ENCODE data around the gene FKBP8. TPM values are rescaled to one million over a fixed set of nuclear protein-coding genes. Genes with fewer than 3 reads are reported as not detected.

Gene FKBP8
- total RNA-seq, 2 experiments from 2014 or later, result 200 to 201 TPM

DNA sequence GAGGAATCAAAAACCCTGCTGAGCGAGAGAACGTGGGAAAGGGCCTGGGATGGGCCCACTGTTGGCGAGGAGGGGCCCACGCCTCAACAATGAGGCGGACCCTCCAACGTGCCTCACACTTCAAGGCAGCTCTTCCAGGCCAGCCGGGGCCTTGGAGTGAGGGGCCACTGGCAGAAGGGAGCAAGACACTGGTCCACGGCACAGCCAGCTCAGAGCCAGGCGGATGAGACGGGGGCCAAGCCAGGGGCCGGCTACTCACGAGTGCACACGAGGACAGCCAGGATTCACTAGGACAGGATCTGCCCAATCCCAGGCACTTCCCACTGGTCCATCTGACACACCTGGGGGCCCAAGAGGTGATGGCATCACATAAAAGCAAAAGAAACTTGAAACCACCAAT lies 42.0 kb downstream of the FKBP8 start:
- BruUV-seq (replicated peaks), result no TSS peak
- CTCF ChIA-PET (ENCODE audit: unreplicated experiment), result no interaction called here
- H3K4me1 ChIP-seq (ENCODE audit: insufficient read depth, low read length, poor library complexity, severe bottlenecking), result peaks cover 15% of the 10 kb centered on the region

DNA sequence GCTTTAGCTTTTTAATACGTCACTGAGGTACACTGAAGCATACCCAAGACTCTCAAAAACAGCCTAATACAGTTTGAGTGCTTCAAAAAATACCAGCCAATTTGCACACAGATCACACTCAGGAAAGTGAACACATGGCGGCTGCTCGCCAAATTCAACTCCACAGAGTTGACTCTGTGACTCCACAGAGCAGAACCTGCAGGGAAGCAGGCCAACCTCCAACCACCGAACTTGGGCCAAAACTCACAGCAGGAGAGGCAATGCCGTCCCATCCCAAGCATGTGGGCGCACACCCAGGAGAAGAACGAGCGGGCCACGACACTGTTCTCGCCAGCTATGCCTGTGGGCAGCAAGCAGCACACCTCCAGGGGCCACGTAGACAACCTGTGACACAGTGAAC lies 42.6 kb downstream of the FKBP8 start:
- no peak for TF ChIP-seq EZH2phosphoT487 (IDR thresholded peaks at IDR 0.05; ENCODE audit: borderline replicate concordance, low read depth, low read length)
- TF ChIP-seq, protein P1, sequence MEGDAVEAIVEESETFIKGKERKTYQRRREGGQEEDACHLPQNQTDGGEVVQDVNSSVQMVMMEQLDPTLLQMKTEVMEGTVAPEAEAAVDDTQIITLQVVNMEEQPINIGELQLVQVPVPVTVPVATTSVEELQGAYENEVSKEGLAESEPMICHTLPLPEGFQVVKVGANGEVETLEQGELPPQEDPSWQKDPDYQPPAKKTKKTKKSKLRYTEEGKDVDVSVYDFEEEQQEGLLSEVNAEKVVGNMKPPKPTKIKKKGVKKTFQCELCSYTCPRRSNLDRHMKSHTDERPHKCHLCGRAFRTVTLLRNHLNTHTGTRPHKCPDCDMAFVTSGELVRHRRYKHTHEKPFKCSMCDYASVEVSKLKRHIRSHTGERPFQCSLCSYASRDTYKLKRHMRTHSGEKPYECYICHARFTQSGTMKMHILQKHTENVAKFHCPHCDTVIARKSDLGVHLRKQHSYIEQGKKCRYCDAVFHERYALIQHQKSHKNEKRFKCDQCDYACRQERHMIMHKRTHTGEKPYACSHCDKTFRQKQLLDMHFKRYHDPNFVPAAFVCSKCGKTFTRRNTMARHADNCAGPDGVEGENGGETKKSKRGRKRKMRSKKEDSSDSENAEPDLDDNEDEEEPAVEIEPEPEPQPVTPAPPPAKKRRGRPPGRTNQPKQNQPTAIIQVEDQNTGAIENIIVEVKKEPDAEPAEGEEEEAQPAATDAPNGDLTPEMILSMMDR (conservative IDR thresholded peaks at IDR 0.05; ENCODE audit: low read length), result no peak
- peaks cover 27% of the 10 kb centered on the region; the same call in 1 of the 2 replicates for H3K79me2 ChIP-seq (ENCODE audit: insufficient read depth, low read depth, low read length)
- H3K9me3 ChIP-seq (ENCODE audit: low read length), result no peaks in the 10 kb centered on the region
- H2AFZ ChIP-seq (ENCODE audit: low read length), result no peak overlapping the region
- CTCF ChIA-PET (ENCODE audit: unreplicated experiment), result no interaction called here
- peaks cover 10% of the 10 kb centered on the region; the same call in 1 of the 2 replicates for H4K20me1 ChIP-seq (ENCODE audit: insufficient read depth, low read length)
- intact Hi-C loops (cut with micrococcal nuclease; ENCODE audit: unreplicated experiment), result no loop called here
- H3K9me2 ChIP-seq (ENCODE audit: insufficient read depth, low read length), result no peaks in the 10 kb centered on the region
- no peak overlapping the region for H3K4me2 ChIP-seq (ENCODE audit: low read length)
- no peak for DNase-seq (ENCODE audit: low spot score)
- H3K36me3 ChIP-seq (ENCODE audit: insufficient read depth, low read length), result no peaks in the 10 kb centered on the region
- no TSS peak for BruUV-seq (replicated peaks)
- H3K27ac ChIP-seq (ENCODE audit: low read depth, low read length, poor library complexity, severe bottlenecking), result no peak overlapping the region
- POLR2A ChIA-PET, result interaction anchor here (0.6 kb wide), 1 partner anchor 372 kb away, joined by 3 read pairs; no protein-coding TSS in a partner anchor
- peaks cover 19% of the 10 kb centered on the region for H3K4me1 ChIP-seq (ENCODE audit: insufficient read depth, low read length, poor library complexity, severe bottlenecking)
- H3K4me3 ChIP-seq (ENCODE audit: low read depth, low read length, poor library complexity, severe bottlenecking), result no peak overlapping the region

More for the DNA sequence above, 42.0 kb downstream of the FKBP8 start:
- intact Hi-C loops (cut with micrococcal nuclease; ENCODE audit: unreplicated experiment), result no loop called here
- Histone ChIP-seq H3K4me3 (ENCODE audit: low read depth, low read length, poor library complexity, severe bottlenecking) (no peak overlapping the region), H3K36me3 (ENCODE audit: insufficient read depth, low read length) (no peaks in the 10 kb centered on the region), H3K79me2 (ENCODE audit: insufficient read depth, low read depth, low read length) (peaks cover 27% of the 10 kb centered on the region; the same call in 1 of the 2 replicates), H3K9me2 (ENCODE audit: insufficient read depth, low read length) (no peaks in the 10 kb centered on the region), H2AFZ (ENCODE audit: low read length) (no peak overlapping the region), H4K20me1 (ENCODE audit: insufficient read depth, low read length) (peaks cover 10% of the 10 kb centered on the region; the same call in 1 of the 2 replicates), H3K9me3 (ENCODE audit: low read length) (no peaks in the 10 kb centered on the region), H3K4me2 (ENCODE audit: low read length) (no peak overlapping the region), H3K27ac (ENCODE audit: low read depth, low read length, poor library complexity, severe bottlenecking) (no peak overlapping the region)
- TF ChIP-seq, protein P1 (conservative IDR thresholded peaks at IDR 0.05; ENCODE audit: low read length), result no peak
- TF ChIP-seq EZH2phosphoT487 (IDR thresholded peaks at IDR 0.05; ENCODE audit: borderline replicate concordance, low read depth, low read length), result no peak
- no peak for DNase-seq (ENCODE audit: low spot score)
- POLR2A ChIA-PET, result no interaction called here

DNA sequence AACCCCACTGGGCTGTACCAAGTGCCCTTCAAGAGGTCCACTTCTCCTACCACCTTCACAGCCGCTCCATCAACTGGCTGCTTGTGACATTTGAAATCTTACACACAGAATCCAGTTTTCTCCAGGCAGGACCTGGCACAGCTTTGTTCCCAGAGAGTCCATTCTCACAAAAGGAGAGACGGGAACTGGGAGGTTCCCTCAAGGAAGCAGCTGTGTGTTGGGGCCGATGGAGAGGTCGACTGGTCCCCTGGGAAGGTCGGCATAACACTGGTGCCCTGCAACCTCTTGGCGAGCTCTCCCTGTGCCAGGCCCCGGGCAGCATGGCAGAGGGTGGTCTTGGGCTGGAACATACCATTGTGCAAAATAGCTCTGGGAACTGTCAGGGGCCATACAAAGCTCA lies 43.0 kb downstream of the FKBP8 start:
- no peaks in the 10 kb centered on the region for H3K36me3 ChIP-seq (ENCODE audit: insufficient read depth, low read length)
- ChIA-PET CTCF (ENCODE audit: unreplicated experiment) (no interaction called here), POLR2A (interaction anchor here (0.6 kb wide), 1 partner anchor 372 kb away, joined by 3 read pairs; no protein-coding TSS in a partner anchor)
- H2AFZ ChIP-seq (ENCODE audit: low read length), result no peak overlapping the region
- no peak overlapping the region for H3K4me3 ChIP-seq (ENCODE audit: low read depth, low read length, poor library complexity, severe bottlenecking)
- intact Hi-C loops (cut with micrococcal nuclease; ENCODE audit: unreplicated experiment), result no loop called here
- TF ChIP-seq, protein P1 (conservative IDR thresholded peaks at IDR 0.05; ENCODE audit: low read length), result no peak
- TF ChIP-seq EZH2phosphoT487 (IDR thresholded peaks at IDR 0.05; ENCODE audit: borderline replicate concordance, low read depth, low read length), result no peak
- H3K27ac ChIP-seq (ENCODE audit: low read depth, low read length, poor library complexity, severe bottlenecking), result no peak overlapping the region
- no peak overlapping the region for H3K4me2 ChIP-seq (ENCODE audit: low read length)
- no peak for DNase-seq (ENCODE audit: low spot score)
- BruUV-seq (replicated peaks), result no TSS peak
- H4K20me1 ChIP-seq (ENCODE audit: insufficient read depth, low read length), result peaks cover 10% of the 10 kb centered on the region; the same call in 1 of the 2 replicates
- H3K9me3 ChIP-seq (ENCODE audit: low read length), result no peaks in the 10 kb centered on the region
- peaks cover 19% of the 10 kb centered on the region for H3K4me1 ChIP-seq (ENCODE audit: insufficient read depth, low read length, poor library complexity, severe bottlenecking)
- peaks cover 27% of the 10 kb centered on the region; the same call in 1 of the 2 replicates for H3K79me2 ChIP-seq (ENCODE audit: insufficient read depth, low read depth, low read length)
- no peaks in the 10 kb centered on the region for H3K9me2 ChIP-seq (ENCODE audit: insufficient read depth, low read length)
